Lower lobe of right lung (tissue), 2 donors: ENCODE measurements around the gene ZFAND4. TPM values are rescaled to one million over a fixed set of nuclear protein-coding genes. Genes with fewer than 3 reads are reported as not detected.

Experiments
- ATAC-seq, 2 donors: fragments of 200-7000 bp; cut with Tn5 transposase; one replicate each; pipeline ENCODE4 v1.9.1; 2020 to 2022; ENCODE audit warnings: mild to moderate bottlenecking in 2 of 2, moderate library complexity in 2 of 2
- DNase-seq: peaks from one replicate; pipeline ENCODE4 v3.0.0-alpha.2; 2020
- H3K27ac ChIP-seq: fragments of 200-600 bp; one replicate; pipeline ENCODE4 v1.8.0; 2022
- H3K27me3 ChIP-seq: fragments of 200-600 bp; one replicate; pipeline ENCODE4 v1.8.0; 2022; ENCODE audit warnings: low read depth
- H3K36me3 ChIP-seq: fragments of 200-600 bp; one replicate; pipeline ENCODE4 v1.8.0; 2022; ENCODE audit warnings: mild to moderate bottlenecking
- H3K4me1 ChIP-seq: fragments of 200-600 bp; one replicate; pipeline ENCODE4 v1.8.0; 2022
- H3K4me3 ChIP-seq: fragments of 200-600 bp; one replicate; pipeline ENCODE4 v1.8.0; 2022; ENCODE audit warnings: mild to moderate bottlenecking
- H3K9me3 ChIP-seq: fragments of 200-600 bp; one replicate; pipeline ENCODE4 v1.8.0; 2022
- intact Hi-C: fragments of 100-400 bp; cut with DNase I; formaldehyde crosslinking; loops from one replicate; pipeline ENCODE4 v1.11.0; 2022
- total RNA-seq: library from RNA; stranded (reverse); fragmentation: NEBNext Ultra II Directional; extraction: Animal tissue kit (Norgen Biotek cat#: 25700); gene quantifications from one replicate; pipeline ENCODE4 v1.2.1, GENCODE V29; 2021
- TF ChIP-seq, protein P1 (sequence below): fragments of 200-600 bp; IDR thresholded peaks from one replicate; pipeline ENCODE4 v1.8.0; 2022; ENCODE audit warnings: antibody characterized with exemption, mild to moderate bottlenecking
- donor health status: DM: no; HTN: yes; CAD: no; lungs with severe emphysema.

The ZFAND4 gene
- total RNA-seq, 1 donor from 2014 or later, result 15.7 TPM

DNA sequence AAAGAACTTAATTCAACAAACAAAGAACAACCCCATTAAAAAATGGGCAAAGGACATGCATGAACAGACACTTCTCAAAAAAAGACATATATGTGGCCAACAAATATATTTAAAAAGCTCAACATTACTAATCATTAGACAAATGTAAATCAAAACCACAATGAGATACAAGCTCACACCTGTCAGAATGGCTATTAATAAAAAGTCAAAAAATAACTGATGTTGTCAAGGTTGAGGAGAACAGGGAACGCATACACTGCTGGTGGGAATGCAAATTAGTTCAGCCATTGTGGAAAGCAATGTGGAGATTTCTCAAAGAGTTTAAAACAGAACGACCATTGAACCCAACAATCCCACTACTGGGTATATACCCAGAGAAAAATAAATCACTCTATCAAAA, 19.1 kb downstream of the ZFAND4 start:
- DNase-seq (no peak), ATAC-seq (no peak)
- H3K36me3 ChIP-seq, result peaks cover 13% of the 10 kb centered on the region
- intact Hi-C loops, result no loop called here
- no peaks in the 10 kb centered on the region for H3K27me3 ChIP-seq
- H3K9me3 ChIP-seq, result no peaks in the 10 kb centered on the region
- no peaks in the 10 kb centered on the region for H3K4me1 ChIP-seq
- no peak overlapping the region for H3K27ac ChIP-seq
- TF ChIP-seq, protein P1, sequence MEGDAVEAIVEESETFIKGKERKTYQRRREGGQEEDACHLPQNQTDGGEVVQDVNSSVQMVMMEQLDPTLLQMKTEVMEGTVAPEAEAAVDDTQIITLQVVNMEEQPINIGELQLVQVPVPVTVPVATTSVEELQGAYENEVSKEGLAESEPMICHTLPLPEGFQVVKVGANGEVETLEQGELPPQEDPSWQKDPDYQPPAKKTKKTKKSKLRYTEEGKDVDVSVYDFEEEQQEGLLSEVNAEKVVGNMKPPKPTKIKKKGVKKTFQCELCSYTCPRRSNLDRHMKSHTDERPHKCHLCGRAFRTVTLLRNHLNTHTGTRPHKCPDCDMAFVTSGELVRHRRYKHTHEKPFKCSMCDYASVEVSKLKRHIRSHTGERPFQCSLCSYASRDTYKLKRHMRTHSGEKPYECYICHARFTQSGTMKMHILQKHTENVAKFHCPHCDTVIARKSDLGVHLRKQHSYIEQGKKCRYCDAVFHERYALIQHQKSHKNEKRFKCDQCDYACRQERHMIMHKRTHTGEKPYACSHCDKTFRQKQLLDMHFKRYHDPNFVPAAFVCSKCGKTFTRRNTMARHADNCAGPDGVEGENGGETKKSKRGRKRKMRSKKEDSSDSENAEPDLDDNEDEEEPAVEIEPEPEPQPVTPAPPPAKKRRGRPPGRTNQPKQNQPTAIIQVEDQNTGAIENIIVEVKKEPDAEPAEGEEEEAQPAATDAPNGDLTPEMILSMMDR, result no peak
- H3K4me3 ChIP-seq, result no peak overlapping the region

DNA sequence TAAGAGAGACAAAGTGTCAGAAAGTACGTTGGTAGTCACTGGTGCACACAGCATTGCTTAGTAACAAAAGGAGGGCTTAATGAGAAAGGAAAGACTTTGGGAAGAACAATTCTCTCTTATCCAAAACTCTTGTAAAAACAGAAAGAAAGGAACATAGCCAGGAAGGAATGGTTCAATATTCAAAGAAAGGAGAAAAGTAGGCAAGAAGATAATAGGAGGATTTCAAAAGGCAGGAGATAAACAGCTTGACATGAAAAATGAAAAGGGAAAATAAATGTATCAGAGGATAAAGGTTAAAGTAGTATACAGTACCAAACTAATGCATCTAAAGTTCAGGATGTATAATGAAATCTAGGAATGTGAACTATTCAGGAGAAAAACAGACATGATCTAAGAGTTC, 20.1 kb downstream of the ZFAND4 start:
- no peak for DNase-seq
- intact Hi-C loops, result no loop called here

DNA sequence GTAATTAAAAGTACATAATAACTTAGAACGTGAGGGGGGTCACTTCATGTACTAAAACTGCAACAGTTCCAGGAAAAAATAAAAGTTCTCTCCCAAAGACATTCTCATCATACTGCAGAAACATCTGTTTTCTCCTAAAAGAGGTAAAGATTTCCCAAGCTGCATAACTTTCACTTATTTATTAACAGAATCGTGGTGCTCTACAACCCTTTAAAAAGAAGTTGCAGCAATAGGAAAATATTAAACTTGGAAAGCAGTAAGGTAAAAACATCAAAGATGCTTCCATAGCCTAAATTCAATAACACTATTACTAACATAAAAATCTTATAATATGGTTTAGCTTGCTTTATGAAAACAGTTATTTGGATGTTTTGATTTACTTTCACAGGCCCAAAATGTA, 23.3 kb downstream of the ZFAND4 start:
- no peak overlapping the region for H3K4me3 ChIP-seq
- H3K4me1 ChIP-seq, result no peaks in the 10 kb centered on the region
- intact Hi-C loops, result no loop called here
- peaks cover 52% of the 10 kb centered on the region for H3K36me3 ChIP-seq
- TF ChIP-seq, protein P1, result no peak
- no peaks in the 10 kb centered on the region for H3K9me3 ChIP-seq
- no peaks in the 10 kb centered on the region for H3K27me3 ChIP-seq
- DNase-seq (no peak), ATAC-seq (no peak)
- H3K27ac ChIP-seq, result no peak overlapping the region

More for the DNA sequence above, 20.1 kb downstream of the ZFAND4 start:
- TF ChIP-seq, protein P1, result no peak
- Histone ChIP-seq H3K27me3 (no peaks in the 10 kb centered on the region), H3K4me3 (no peak overlapping the region), H3K9me3 (no peaks in the 10 kb centered on the region), H3K27ac (no peak overlapping the region), H3K36me3 (peaks cover 22% of the 10 kb centered on the region), H3K4me1 (no peaks in the 10 kb centered on the region)
- ATAC-seq, result no peak

DNA sequence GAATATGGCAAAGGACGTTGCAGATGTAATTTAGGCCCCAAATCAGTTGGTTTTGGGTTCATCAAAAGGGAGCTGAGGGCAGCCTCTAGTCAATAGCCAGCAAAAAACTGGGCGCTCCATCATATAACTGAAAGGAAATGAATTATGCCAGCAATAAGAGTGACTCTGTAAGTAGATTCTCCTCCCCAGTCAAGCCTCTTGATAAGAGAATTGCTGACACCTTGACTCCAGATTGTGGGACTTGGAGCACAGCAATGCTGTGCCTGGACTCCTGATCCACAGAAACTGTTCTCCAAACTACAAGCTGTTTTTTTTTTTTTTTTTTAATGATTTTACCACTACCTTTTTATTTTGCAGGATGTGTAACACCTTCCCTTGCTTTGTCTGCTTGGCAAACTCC, 25.5 kb downstream of the ZFAND4 start:
- DNase-seq (no peak), ATAC-seq (no peak)
- Histone ChIP-seq H3K27me3 (no peaks in the 10 kb centered on the region), H3K36me3 (peaks cover 52% of the 10 kb centered on the region), H3K4me3 (no peak overlapping the region), H3K9me3 (no peaks in the 10 kb centered on the region), H3K27ac (no peak overlapping the region), H3K4me1 (no peaks in the 10 kb centered on the region)
- TF ChIP-seq, protein P1, result no peak
- intact Hi-C loops, result no loop called here

DNA sequence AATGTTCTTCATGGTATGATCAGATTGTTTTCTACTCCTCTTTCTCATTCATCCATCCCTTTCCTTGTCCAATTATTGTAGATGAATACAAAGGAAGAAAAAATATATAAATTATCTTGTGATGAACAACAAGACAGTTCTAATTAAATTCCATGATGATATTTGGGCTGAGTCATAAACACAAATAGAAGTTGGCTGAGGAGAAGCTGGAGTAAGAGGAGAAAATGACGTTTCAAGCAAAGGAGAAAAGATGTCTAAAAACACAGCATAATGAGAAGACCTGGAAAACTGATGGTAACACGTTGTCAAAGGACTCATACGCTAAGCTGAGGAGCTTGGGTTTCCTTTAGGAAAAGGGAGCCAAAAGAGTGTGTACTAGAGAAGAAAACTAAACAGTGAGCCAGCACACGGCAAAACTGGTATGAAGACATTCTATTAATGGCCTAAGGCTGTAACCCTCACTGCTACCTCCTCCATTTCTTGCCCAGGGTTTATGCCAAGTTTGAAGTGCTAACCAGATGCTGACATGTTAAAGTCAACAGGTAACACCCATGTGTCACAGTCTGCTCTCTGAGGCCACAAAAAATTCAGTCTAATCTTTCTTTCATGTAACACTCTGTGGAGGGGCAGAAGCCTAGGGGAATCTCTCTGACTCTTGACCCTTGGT, 26.1 kb downstream of the ZFAND4 start:
- intact Hi-C loops, result no loop called here
- no peak for DNase-seq
- TF ChIP-seq, protein P1, result no peak
- Histone ChIP-seq H3K4me3 (no peak overlapping the region), H3K27ac (no peak overlapping the region), H3K4me1 (no peaks in the 10 kb centered on the region), H3K9me3 (no peaks in the 10 kb centered on the region), H3K27me3 (no peaks in the 10 kb centered on the region), H3K36me3 (peaks cover 47% of the 10 kb centered on the region)
- no peak for ATAC-seq
